RWPE1 (cell line): ENCODE results near the gene MAGEA9.
"Not testable (repeated sequence)": the region's sequence is repeated elsewhere in the genome, so short reads cannot be mapped to it uniquely, and the experiment has no call there.

ENCODE experiments used
- CTCF ChIA-PET: fragments of 350-600 bp; sonication (Branson Sonifier 250); formaldehyde crosslinking; extraction: SDS; loops from one replicate; lab custom pipeline; 2021; lab: Yijun Ruan, JAX
- POLR2A ChIA-PET: fragments of 400-600 bp; formaldehyde crosslinking; extraction: SDS; loops from one replicate; lab custom pipeline; 2020; ENCODE audit warnings: antibody characterized with exemption; ENCODE audit not compliant: low non-redundant PET; lab: Yijun Ruan, JAX
- DNase-seq: peaks from one replicate; pipeline ENCODE4 v3.0.0; 2012; ENCODE audit warnings: low spot score
- H3K27ac ChIP-seq: fragments of 450-650 bp; 2 replicates; pipeline ENCODE4 v1.5.1; 2017
- TF ChIP-seq, protein P1 (sequence below): fragments of 450-650 bp; conservative IDR thresholded peaks from 2 replicates; pipeline ENCODE4 v1.5.1; 2017; ENCODE audit warnings: low read depth, mild to moderate bottlenecking

MAGEA9 gene

DNA sequence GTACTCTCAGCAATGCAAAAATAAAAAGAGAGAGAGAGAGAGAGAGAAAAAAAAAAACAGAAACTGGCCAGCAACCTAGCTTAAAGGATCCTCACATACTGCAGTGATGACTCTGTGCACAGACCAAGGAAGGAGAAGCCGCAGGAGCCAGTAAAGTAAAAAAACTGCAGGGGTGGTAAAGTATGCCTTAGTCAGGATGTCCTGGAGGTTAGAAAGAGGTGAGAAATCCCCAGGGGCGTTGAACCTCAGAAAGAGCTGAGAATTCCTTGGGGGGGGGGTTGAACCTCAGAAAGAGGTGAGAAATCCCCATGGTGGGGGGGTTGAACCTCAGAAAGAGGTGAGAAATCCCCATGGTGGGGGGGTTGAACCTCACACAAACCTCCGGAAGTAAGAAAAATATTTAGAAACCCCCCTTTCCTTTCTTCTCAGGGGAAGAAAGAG lies 48.0 kb downstream of the MAGEA9 start:
- no peak overlapping the region for H3K27ac ChIP-seq
- POLR2A ChIA-PET, result no interaction called here
- TF ChIP-seq, protein P1, sequence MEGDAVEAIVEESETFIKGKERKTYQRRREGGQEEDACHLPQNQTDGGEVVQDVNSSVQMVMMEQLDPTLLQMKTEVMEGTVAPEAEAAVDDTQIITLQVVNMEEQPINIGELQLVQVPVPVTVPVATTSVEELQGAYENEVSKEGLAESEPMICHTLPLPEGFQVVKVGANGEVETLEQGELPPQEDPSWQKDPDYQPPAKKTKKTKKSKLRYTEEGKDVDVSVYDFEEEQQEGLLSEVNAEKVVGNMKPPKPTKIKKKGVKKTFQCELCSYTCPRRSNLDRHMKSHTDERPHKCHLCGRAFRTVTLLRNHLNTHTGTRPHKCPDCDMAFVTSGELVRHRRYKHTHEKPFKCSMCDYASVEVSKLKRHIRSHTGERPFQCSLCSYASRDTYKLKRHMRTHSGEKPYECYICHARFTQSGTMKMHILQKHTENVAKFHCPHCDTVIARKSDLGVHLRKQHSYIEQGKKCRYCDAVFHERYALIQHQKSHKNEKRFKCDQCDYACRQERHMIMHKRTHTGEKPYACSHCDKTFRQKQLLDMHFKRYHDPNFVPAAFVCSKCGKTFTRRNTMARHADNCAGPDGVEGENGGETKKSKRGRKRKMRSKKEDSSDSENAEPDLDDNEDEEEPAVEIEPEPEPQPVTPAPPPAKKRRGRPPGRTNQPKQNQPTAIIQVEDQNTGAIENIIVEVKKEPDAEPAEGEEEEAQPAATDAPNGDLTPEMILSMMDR, result no peak
- DNase-seq, result peak; percentile 6
- CTCF ChIA-PET, result interaction anchor here (0.6 kb wide), 1 partner anchor 21 kb away, joined by 6 read pairs; no protein-coding TSS in a partner anchor

GRCh38 chrX:149830192-149830873 lies 48.6 kb downstream of the MAGEA9 start:
- H3K27ac ChIP-seq, result 0 out of 2 replicates have a peak overlapping the region, but pooled peaks have one; percentile 15
- CTCF ChIA-PET, result no interaction called here
- TF ChIP-seq, protein P1, result no peak
- POLR2A ChIA-PET, result no interaction called here
- no peak for DNase-seq

DNA sequence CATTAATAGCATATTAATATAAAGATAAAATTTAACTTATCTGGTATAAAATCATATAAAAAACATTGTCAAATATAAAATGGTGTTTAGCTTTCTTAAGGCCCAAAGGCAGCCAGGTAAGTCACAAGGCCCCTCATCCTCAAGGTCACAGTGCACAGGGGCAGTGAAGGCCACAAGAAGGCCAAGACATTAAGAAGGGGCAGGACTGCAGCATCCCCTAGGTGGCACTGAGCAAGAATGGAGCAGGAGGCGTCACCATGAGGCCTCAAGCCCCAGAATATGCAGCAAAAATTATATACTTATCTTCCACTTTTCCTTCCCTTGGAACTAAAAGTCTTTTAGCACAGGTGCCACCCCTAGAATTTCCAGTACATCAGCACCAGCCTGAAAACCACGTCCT lies 49.7 kb downstream of the MAGEA9 start:
- TF ChIP-seq, protein P1, result no peak
- no peak overlapping the region for H3K27ac ChIP-seq
- CTCF ChIA-PET, result no interaction called here
- DNase-seq, result no peak
- POLR2A ChIA-PET, result no interaction called here

- H3K27ac ChIP-seq, DNase-seq, POLR2A ChIA-PET, CTCF ChIA-PET: not testable (repeated sequence)
Observed at GRCh38 chrX:149836728-149837127, 55.0 kb downstream of the MAGEA9 start.

DNA sequence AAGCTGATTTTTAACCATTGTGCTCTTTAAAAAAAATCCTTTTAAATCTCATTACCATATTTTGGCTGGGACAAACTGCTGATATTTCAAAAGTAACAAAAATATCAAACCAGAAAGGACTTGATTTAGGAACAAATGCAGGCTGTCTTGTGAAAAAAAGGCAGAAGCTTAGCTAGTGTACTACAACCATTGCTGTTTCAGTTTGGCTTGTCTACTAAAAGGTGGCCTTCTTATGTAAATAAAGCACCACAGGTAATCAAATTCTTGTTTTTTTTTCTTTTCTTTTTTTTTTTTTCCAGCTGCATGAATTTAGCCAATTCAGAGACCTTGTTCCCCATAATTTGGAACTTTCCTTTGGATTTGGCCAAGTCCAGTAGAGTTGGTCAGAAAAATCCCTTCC lies 55.4 kb downstream of the MAGEA9 start:
- H3K27ac ChIP-seq, result no peak overlapping the region
- no peak for DNase-seq
- POLR2A ChIA-PET, result no interaction called here
- TF ChIP-seq, protein P1, result no peak
- CTCF ChIA-PET, result no interaction called here
